ENCODE results near the gene METTL1.

Gene METTL1

DNA sequence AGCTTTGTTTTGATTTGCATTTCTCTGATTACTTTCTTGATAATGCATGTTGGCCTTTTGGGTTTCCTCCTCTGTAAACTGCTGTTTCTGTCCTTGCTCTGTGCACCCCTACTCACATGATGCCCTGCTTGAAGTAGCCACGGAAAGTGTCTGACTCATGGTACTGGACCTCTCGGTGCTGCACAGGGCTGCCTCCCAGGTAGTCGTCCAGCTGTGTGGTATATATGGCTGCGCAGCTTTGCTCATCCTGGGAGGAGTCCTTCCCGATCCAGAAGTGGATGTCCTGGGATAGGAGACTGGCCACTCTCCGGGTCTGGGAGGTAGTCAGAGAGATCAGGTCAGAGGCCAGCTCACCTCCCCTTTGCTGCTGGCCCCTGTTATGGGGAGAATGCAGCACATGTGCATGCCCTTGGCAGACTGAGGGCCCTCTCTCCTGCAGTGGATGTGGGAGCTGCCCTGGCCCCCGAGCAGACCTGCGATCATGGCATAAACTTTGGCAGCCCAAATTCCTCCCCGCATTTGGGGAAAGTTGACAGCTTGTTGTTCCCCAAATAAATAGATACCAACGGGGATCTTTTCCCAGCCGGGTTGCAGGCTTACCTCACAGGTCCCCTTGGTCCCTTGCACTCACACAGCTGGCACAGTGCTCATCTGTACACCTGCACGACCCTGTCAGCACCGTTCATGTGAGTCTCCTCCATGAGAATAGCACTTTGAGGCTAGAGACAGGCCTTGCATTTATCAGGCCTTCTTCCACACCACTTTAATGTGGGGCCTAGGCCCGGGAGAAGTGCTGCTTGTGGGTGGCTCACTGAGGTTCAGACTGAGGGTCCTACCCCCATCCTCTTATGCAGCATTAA is 41.4 kb upstream of the METTL1 start:
- H3K27ac ChIP-seq (ENCODE audit: low read depth, low read length, severe bottlenecking): no peak overlapping the region
- H3K4me3 ChIP-seq (ENCODE audit: extremely low read depth, insufficient read depth, low read length, poor library complexity, severe bottlenecking): no peak overlapping the region
- 91 to 92% methylated on average over 11 to 14 of the region's 14 CpGs for WGBS, 2 experiments (ENCODE audit: insufficient coverage in 2 of 2)
- H3K9me3 ChIP-seq (ENCODE audit: control insufficient read depth, low read length): no peaks in the 10 kb centered on the region
- H3K4me1 ChIP-seq (ENCODE audit: control insufficient read depth, insufficient read depth, low read length, poor library complexity, severe bottlenecking): no peaks in the 10 kb centered on the region
- H3K36me3 ChIP-seq (ENCODE audit: control insufficient read depth, insufficient read depth, low read length): peaks cover 8% of the 10 kb centered on the region

DNA sequence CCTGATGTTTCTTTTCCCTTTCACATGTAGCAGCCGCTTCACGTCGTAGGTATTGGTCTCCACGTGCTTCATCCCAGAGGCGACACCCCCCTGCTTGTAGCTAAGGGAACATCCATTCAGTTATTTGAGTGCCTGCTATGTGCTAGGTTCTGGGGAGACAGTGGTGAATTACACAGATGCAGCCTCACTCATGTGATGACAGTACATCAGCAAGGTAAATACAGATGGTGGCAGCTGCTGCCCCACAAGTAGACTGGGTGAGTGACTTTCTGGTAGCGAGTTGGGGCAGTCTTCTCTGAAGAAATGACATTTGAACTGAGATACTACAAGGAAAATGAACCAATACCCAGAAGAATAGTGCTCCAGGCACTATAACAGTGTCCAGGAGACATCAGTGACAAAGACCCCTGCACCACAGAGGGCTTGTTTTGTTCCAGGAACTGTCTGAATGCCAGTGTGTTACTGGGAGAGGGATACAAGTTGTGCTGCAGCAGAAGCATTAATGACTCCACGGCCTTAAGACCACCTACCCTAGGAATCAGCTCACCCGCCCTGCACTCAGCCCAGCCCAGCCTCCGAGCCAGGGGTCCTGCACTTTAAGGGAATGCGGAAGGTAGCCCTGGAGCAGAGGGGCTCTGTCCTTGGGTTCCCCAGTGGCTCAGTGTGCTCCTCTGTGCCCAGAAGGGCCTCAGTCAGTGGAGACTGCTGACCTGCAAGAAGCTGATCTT is 39.3 kb upstream of the METTL1 start:
- H3K4me1 ChIP-seq (ENCODE audit: control insufficient read depth, insufficient read depth, low read length, poor library complexity, severe bottlenecking): no peaks in the 10 kb centered on the region
- no peaks in the 10 kb centered on the region for H3K9me3 ChIP-seq (ENCODE audit: control insufficient read depth, low read length)
- H3K4me3 ChIP-seq (ENCODE audit: extremely low read depth, insufficient read depth, low read length, poor library complexity, severe bottlenecking): no peak overlapping the region
- 95 to 100% methylated on average over 5 to 6 of the region's 10 CpGs for WGBS, 2 experiments (ENCODE audit: insufficient coverage in 2 of 2)
- H3K27ac ChIP-seq (ENCODE audit: low read depth, low read length, severe bottlenecking): no peak overlapping the region
- H3K36me3 ChIP-seq (ENCODE audit: control insufficient read depth, insufficient read depth, low read length): peaks cover 19% of the 10 kb centered on the region

DNA sequence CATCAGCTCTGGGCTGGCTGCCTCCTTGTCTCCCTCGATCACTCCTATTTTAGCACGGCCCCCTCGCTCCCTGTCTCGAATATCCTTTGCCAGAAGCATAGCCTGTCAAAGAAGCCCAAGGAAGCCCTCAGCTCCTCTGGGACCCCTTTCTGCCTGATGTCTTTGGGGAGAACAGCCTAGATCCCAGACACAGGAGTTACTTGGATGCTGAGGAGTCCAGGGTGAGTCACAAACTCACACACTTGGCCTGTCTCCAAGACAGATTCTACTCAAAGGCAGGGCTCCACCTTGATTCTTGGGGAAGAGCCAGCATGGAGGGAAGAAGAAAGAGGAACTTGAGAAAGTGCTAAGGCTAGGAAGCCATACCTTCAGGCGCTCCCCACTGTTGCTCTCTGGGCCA is 38.5 kb upstream of the METTL1 start:
- Histone ChIP-seq H3K4me1 (ENCODE audit: control insufficient read depth, insufficient read depth, low read length, poor library complexity, severe bottlenecking) (no peaks in the 10 kb centered on the region), H3K27ac (ENCODE audit: low read depth, low read length, severe bottlenecking) (no peak overlapping the region), H3K4me3 (ENCODE audit: extremely low read depth, insufficient read depth, low read length, poor library complexity, severe bottlenecking) (no peak overlapping the region), H3K36me3 (ENCODE audit: control insufficient read depth, insufficient read depth, low read length) (peaks cover 19% of the 10 kb centered on the region), H3K9me3 (ENCODE audit: control insufficient read depth, low read length) (no peaks in the 10 kb centered on the region)
- WGBS, 2 experiments (ENCODE audit: insufficient coverage in 2 of 2): 94 to 96% methylated on average over 5 of the region's 5 CpGs

DNA sequence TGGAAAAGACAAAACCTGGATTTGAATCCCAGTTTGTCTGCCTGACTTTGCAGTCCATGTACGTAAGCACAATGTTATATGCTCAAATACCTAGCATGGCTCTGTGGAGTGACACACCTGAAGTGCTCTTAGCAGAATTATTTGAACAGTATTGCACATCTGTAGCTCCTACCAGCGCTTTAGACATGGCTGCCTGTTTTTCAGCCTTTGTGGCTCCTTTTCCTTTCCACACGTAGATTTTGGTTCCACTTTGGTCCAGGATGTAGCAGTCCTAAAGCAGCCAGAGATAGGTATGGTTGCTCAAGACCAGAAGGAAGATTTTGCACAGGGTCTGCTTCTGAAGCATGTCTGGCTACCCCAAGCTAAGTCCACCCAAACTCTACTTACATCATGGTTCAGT is 37.5 kb upstream of the METTL1 start:
- Histone ChIP-seq H3K4me3 (ENCODE audit: extremely low read depth, insufficient read depth, low read length, poor library complexity, severe bottlenecking) (no peak overlapping the region), H3K9me3 (ENCODE audit: control insufficient read depth, low read length) (no peaks in the 10 kb centered on the region), H3K27ac (ENCODE audit: low read depth, low read length, severe bottlenecking) (no peak overlapping the region), H3K36me3 (ENCODE audit: control insufficient read depth, insufficient read depth, low read length) (peaks cover 20% of the 10 kb centered on the region), H3K4me1 (ENCODE audit: control insufficient read depth, insufficient read depth, low read length, poor library complexity, severe bottlenecking) (no peaks in the 10 kb centered on the region)
- WGBS, 2 experiments (ENCODE audit: insufficient coverage in 2 of 2): 96 to 97% methylated on average over 3 of the region's 3 CpGs

DNA sequence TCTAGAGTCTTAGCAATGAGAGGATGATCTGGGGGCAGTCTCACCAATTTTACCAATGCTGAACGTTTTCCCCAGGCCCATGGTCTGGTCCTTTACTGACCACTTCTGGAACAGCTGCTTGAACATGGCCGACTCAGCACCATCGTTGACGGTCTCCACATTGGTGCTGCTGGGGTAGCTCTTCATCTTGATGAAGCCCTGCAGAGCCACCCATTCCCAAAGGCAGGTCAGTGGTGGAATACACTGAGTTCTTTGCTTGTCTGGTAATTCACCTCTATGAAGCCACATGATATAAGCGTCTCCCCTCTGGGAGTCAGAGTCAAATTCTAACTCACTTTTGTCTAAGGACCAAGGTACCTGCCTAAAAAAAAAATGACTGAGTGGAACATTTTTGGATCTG is 36.4 kb upstream of the METTL1 start:
- H3K4me1 ChIP-seq (ENCODE audit: control insufficient read depth, insufficient read depth, low read length, poor library complexity, severe bottlenecking): no peaks in the 10 kb centered on the region
- no peaks in the 10 kb centered on the region for H3K9me3 ChIP-seq (ENCODE audit: control insufficient read depth, low read length)
- no peak overlapping the region for H3K27ac ChIP-seq (ENCODE audit: low read depth, low read length, severe bottlenecking)
- 91 to 95% methylated on average over 5 of the region's 5 CpGs for whole genome bisulfite sequencing, 2 experiments (ENCODE audit: insufficient coverage in 2 of 2)
- peaks cover 26% of the 10 kb centered on the region for H3K36me3 ChIP-seq (ENCODE audit: control insufficient read depth, insufficient read depth, low read length)
- no peak overlapping the region for H3K4me3 ChIP-seq (ENCODE audit: extremely low read depth, insufficient read depth, low read length, poor library complexity, severe bottlenecking)

DNA sequence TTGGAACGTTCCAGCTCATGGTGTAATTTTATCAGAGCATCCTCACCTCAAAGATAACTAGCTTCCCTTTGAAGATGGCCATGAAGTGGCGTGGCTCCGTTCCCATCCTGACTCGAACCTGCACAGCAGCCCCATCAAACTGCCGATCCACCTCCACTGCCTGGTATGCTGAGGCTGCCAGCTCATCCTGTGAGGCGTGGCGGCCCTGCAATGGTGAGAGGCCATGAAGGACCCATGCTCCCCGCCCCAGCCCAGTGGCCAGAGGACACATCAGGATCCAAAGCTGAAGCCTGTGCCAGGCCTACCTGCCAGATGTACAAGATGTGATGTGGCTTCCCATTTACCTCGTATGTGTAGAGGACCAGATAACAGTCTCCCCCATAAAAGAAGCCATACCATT is 35.4 kb upstream of the METTL1 start:
- no peak overlapping the region for H3K4me3 ChIP-seq (ENCODE audit: extremely low read depth, insufficient read depth, low read length, poor library complexity, severe bottlenecking)
- H3K36me3 ChIP-seq (ENCODE audit: control insufficient read depth, insufficient read depth, low read length): peaks cover 35% of the 10 kb centered on the region
- H3K27ac ChIP-seq (ENCODE audit: low read depth, low read length, severe bottlenecking): no peak overlapping the region
- H3K4me1 ChIP-seq (ENCODE audit: control insufficient read depth, insufficient read depth, low read length, poor library complexity, severe bottlenecking): no peaks in the 10 kb centered on the region
- WGBS, 2 experiments (ENCODE audit: insufficient coverage in 2 of 2): 90 to 91% methylated on average over 8 to 9 of the region's 9 CpGs
- no peaks in the 10 kb centered on the region for H3K9me3 ChIP-seq (ENCODE audit: control insufficient read depth, low read length)

DNA sequence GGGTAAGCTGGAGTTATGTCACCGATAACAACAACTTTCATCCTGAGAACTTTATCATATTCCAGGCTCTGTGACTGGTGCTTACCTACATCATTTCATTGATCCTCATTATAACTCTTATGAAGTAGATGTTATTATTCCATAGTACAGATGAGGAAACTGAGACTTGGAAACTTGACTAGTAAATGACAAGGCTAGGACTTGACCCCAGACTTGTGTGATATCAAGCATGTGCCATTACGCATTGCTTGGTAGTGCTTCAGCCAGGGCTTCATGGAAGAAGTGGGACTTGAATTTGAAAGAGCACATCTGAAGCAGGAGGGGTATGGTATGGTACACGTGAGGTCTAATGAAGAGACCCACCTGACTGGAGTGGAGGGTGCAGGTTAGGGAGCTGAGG is 34.8 kb upstream of the METTL1 start:
- H3K4me1 ChIP-seq (ENCODE audit: control insufficient read depth, insufficient read depth, low read length, poor library complexity, severe bottlenecking): no peaks in the 10 kb centered on the region
- no peaks in the 10 kb centered on the region for H3K9me3 ChIP-seq (ENCODE audit: control insufficient read depth, low read length)
- 100% methylated on average over 2 of the region's 3 CpGs for WGBS, 2 experiments (ENCODE audit: insufficient coverage in 2 of 2)
- H3K4me3 ChIP-seq (ENCODE audit: extremely low read depth, insufficient read depth, low read length, poor library complexity, severe bottlenecking): no peak overlapping the region
- peaks cover 38% of the 10 kb centered on the region for H3K36me3 ChIP-seq (ENCODE audit: control insufficient read depth, insufficient read depth, low read length)
- no peak overlapping the region for H3K27ac ChIP-seq (ENCODE audit: low read depth, low read length, severe bottlenecking)

DNA sequence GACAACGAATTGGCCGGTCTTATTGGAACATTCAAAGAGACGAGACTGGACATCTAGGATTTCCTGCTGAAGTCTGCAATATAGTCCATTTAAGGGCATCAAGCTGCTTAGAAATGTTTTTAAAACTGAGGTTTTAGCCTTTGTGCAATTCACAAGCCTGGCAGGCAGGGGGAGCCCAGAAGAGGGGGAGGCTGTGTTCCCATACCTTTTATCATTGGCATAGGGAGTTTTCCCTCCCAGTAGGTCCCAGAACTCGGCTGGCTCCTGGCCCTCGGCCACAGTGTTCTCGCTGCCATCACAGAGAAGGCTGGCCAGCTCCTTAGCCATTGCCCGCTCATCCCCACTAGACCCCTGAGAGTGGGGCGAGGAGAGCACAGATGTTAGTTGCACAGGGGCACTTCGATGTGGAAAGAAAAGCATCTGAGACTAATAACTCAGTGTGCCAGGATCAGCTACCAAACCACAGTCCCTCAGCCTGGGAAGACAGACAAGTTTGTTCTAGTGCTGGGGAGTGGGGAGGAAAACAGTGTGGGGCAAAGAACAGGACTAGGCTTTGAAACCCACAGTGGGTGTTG is 31.5 kb upstream of the METTL1 start:
- 53 to 65% methylated on average over 4 to 9 of the region's 9 CpGs for WGBS, 2 experiments (ENCODE audit: insufficient coverage in 2 of 2)
- H3K4me3 ChIP-seq (ENCODE audit: extremely low read depth, insufficient read depth, low read length, poor library complexity, severe bottlenecking): no peak overlapping the region
- no peaks in the 10 kb centered on the region for H3K9me3 ChIP-seq (ENCODE audit: control insufficient read depth, low read length)
- peaks cover 56% of the 10 kb centered on the region for H3K36me3 ChIP-seq (ENCODE audit: control insufficient read depth, insufficient read depth, low read length)
- H3K4me1 ChIP-seq (ENCODE audit: control insufficient read depth, insufficient read depth, low read length, poor library complexity, severe bottlenecking): no peaks in the 10 kb centered on the region
- H3K27ac ChIP-seq (ENCODE audit: low read depth, low read length, severe bottlenecking): no peak overlapping the region

DNA sequence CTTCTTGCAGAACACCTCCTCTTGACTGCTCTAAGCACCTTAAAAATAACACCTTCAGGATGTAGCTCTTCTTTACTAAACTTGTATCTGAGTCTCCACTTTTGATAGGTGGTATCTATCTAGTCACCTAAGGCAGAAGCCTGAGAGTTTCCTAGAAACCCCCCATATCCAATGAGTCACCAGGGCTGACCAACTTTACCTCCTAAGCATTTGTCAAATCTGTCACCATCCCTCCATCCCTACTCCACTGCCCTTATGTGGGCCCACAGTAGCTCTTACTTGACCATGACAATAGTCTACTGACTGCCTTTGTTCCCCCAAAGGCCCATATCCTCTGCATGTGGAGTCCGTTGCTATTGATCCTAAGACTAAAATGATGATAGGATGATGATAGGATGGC is 30.7 kb upstream of the METTL1 start:
- Histone ChIP-seq H3K36me3 (ENCODE audit: control insufficient read depth, insufficient read depth, low read length) (peaks cover 53% of the 10 kb centered on the region), H3K27ac (ENCODE audit: low read depth, low read length, severe bottlenecking) (no peak overlapping the region), H3K4me1 (ENCODE audit: control insufficient read depth, insufficient read depth, low read length, poor library complexity, severe bottlenecking) (no peaks in the 10 kb centered on the region), H3K9me3 (ENCODE audit: control insufficient read depth, low read length) (no peaks in the 10 kb centered on the region), H3K4me3 (ENCODE audit: extremely low read depth, insufficient read depth, low read length, poor library complexity, severe bottlenecking) (no peak overlapping the region)
- WGBS, 2 experiments (ENCODE audit: insufficient coverage in 2 of 2): no CpG with 5 or more reads among the region's 1 CpG

DNA sequence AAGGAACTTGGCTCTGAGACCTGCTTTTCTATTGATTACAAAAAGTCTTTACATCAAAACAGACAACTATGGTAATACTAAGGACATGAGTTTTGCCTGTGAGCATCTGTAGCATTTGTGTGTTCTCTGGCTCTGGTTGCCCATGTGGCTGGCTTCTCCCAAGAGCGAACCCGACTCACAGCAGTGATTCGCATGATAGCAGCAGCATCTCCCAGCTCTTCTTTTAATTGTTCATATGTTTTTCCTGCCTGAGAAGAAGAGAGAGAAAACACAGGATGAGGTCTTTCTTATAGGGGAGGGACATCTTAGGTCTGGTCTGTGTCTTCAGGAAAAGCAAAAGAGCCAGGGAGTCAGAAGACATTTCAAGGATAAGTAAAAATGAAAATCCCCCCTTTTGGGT is 29.1 kb upstream of the METTL1 start:
- Histone ChIP-seq H3K9me3 (ENCODE audit: control insufficient read depth, low read length) (no peaks in the 10 kb centered on the region), H3K4me1 (ENCODE audit: control insufficient read depth, insufficient read depth, low read length, poor library complexity, severe bottlenecking) (no peaks in the 10 kb centered on the region), H3K4me3 (ENCODE audit: extremely low read depth, insufficient read depth, low read length, poor library complexity, severe bottlenecking) (no peak overlapping the region), H3K27ac (ENCODE audit: low read depth, low read length, severe bottlenecking) (no peak overlapping the region), H3K36me3 (ENCODE audit: control insufficient read depth, insufficient read depth, low read length) (peaks cover 62% of the 10 kb centered on the region)
- 100% methylated on average over 2 of the region's 3 CpGs for WGBS, 2 experiments (ENCODE audit: insufficient coverage in 2 of 2)

DNA sequence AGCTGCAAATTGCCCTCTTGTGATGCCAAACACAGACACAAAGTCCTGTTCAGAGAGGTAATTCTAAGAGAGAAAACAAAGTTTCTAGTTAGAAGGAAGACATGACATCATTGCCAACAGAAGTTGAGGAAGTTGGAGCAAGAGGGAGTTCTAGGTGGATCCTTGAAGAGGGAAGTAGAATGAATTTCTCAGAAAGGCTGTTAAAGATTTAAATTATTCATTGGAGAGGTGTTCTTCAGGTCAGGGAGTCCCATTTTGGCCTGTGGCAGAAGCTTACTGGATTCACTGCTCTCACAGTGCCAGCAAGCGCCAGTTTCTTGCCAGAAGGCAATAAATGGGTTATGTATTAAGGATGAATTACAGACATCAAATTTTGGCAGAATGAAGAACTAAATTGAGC is 26.0 kb upstream of the METTL1 start:
- Histone ChIP-seq H3K4me1 (ENCODE audit: control insufficient read depth, insufficient read depth, low read length, poor library complexity, severe bottlenecking) (no peaks in the 10 kb centered on the region), H3K36me3 (ENCODE audit: control insufficient read depth, insufficient read depth, low read length) (peaks cover 78% of the 10 kb centered on the region), H3K9me3 (ENCODE audit: control insufficient read depth, low read length) (no peaks in the 10 kb centered on the region), H3K27ac (ENCODE audit: low read depth, low read length, severe bottlenecking) (no peak overlapping the region), H3K4me3 (ENCODE audit: extremely low read depth, insufficient read depth, low read length, poor library complexity, severe bottlenecking) (no peak overlapping the region)
- 100% methylated on average over 1 of the region's 1 CpG for WGBS, 2 experiments (ENCODE audit: insufficient coverage in 2 of 2)
